Measurements from ENCODE around the gene DMGDH.
A peak's percentile ranks its signal among the peaks of the same experiment; 100 is the strongest.

Gene DMGDH

DNA sequence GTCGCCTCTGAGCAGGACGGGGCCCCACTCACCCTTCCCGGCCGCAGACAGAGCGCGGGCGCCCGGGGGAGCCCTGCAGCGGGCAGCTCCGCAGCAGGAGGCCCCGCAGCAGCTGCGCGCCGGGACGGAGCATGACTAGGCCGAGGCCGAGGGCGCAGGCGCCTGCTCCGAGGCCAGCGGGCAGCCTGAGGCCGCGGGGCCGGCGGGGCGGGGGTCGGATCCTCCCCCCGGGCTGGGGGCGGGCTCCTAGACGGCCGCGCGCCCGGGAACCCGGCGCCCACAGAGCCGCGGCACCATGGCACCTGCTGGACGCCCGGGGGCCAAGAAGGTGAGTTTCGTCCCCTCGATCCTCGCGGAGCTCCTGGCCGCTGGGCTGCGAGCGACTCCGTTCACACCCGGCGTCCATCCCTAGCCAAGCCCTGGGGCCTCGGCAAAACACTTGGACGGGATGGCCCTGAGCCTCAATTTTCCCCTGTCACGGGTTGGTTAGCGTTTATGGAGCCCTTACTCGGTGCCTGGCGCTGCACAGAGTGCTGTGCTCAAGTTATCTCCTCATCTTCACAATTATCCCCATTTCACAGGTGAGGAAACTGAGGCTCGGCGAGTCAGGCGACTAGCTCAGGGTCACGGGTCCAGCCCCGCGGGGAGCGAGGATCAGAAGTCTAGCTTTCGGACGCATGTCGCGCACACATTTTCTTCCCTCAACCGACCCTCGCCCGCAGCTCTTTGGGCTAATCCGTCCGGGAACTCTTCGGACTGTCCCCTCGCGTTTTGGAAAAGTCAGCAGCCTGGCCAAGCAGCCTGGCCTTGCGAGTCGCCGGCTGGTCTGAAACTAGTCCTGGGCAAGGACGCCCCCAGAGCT, at the start of gene DMGDH, which contains the start of gene BHMT2:
Gene DMGDH, minus strand, starts transcription at position 187 of the 862 bp plus-strand sequence. Its CDS starts 54 bp downstream, at position 133.
Gene BHMT2, plus strand, starts transcription at position 280 of the 862 bp plus-strand sequence. Its CDS starts 16 bp downstream, at position 296.
- no peak for DNase-seq

DNA sequence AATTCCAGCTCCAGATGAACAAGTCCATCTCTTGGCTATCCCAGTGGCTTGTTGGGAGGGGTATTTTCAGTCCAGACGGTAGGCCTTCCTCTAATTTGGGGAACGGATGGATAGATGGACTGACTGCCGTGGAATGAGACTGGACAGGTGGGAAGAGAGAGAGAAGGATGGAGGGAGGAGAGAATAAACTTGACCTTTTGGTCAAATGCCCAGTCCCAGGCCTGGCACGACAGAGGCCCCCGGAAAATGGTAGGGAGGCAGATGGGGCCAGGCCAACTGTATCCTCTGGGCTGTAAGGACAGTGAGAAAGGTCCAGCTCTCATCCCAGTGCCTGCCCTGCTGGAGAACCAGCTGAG, 43.2 kb upstream of the DMGDH start:
- DNase-seq: no peak

DNA sequence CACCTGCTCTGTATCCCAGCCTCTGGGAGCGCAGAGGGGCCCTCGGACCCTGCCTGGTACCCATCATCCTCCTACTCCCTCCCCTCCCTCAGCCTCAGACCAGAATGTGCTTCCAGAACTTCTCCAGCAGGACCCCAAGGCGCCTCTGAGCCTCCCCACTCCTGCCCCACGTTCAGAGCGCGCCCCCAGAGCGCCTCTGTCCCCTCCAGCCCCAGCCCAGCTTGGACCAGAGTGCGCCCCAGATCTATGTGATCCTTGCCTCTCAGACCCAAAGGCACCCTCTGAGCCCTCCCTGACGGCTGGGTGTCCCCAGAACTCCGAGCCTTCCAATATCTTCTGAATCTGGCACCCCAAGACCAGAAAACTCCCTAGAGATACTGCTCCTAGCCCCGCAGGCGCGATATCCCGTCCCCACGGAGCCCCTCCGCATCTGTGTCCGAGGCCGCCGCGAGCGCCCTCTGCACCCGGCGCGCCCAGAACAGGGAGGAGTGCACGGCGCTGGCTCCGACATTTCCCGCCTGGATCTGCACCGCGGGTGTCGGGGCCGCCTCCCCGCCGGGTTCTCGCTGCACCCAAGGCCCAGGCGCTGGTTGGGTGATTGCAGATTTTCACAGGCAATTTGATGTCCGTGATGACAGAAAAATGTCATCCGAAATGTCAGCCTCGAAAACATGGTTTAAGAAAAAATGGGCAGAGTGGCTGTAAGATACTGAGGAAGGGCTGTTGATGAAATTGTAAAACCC, 42.7 kb upstream of the DMGDH start:
- no peak for DNase-seq

DNA sequence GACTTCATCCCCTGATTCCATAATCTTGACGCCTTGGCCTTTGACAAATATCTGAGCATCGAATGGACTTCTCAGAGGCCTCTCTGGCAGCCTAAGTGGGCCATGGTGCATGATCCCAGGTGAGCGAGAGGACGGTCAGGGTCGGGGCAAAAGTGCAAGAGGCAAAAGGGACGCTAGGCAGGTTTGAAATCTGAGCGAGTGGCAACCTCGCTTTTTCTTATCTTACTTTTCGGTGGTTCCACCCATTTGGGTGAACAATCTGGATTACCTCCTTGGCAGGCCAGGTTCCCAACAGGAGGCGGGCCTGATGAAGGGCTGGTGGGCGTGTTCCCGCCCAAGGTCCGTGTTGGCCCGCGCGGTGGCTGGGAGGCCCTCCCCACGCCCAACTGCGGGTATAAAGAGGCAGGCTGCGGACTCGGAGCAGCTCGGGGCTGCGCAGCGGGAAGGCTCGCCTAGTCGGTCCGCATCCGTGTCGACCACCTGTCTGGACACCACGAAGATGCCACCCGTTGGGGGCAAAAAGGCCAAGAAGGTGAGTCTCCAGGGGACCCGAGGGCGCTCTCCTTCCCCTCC, 42.0 kb upstream of the DMGDH start, which contains the start of gene BHMT:
Gene BHMT, plus strand, starts transcription at position 423 of the 573 bp plus-strand sequence. Its CDS starts 77 bp downstream, at position 500.
- DNase-seq: no peak

DNA sequence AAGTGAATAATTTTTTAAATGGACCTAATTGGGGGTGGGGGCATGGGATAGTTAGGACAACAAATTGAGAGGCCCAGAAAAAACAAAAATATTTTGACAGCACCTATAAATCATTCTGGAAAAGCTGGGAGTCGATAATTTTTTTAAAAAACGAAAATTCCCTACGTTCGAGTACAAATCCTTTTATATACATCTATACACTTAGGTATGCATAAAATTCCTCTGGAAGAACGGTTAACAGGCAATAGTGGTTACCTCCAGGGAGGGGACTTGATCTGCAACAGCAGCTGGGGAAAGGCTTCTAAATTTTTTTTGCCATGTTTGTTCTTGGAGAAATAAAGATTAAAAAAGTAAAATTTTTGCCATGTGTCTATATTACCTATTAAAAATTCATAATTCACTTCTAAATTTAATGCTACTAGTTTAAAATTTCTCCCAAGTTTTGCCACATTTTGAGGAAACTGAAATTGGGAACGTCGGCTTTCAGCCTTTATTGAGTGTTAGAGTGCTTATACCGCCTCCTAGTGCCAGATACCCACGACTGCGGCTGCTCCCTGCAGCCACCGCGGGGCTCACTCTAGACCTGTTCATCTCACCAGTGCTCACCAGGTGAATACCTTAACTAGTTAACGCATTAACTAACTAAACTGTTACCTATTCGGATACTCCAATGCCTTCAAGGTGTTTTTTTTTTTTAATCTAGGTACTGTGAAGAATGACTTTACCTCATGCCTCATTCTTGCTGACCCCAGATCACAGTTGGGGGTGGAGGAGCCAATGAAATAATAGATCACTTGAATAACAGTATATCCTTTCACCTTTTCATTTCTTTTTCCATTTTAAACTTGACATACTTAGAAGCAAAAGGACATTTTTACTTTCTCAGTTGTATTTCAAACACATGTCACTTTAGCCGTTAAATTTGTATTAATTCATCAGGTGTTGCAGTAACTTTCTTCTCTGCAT, 40.3 kb upstream of the DMGDH start:
- DNase-seq: peak; percentile 23

GRCh38 chr5:79108792-79109191, 39.3 kb upstream of the DMGDH start:
- no peak for DNase-seq

DNA sequence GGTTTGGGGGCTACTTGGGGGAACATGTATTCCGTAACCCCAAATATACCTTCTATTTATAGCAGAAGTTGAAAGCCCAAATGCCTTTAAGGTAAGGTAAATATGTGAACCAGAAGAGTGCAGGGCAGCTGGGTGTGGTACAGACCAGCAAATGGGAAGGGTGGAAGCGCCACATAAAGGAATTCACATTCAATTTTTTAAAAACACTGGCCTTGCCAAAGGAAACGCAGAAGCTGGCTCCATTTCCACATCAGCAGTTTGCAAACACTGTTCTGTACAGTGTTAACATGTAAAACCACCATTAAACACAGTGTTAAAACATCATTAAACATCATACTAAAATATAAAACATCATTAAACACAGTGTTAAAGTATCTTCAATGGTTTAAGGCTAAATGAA, 38.6 kb upstream of the DMGDH start:
- DNase-seq: no peak

- DNase-seq: no peak
Measured at GRCh38 chr5:79107020-79107796, 37.7 kb upstream of the DMGDH start.

GRCh38 chr5:79105868-79106267, 36.4 kb upstream of the DMGDH start:
- DNase-seq: no peak

- no peak for DNase-seq
Measured at GRCh38 chr5:79093762-79094161, 24.3 kb upstream of the DMGDH start.

GRCh38 chr5:79091064-79091463, 21.6 kb upstream of the DMGDH start:
- no peak for DNase-seq

DNA sequence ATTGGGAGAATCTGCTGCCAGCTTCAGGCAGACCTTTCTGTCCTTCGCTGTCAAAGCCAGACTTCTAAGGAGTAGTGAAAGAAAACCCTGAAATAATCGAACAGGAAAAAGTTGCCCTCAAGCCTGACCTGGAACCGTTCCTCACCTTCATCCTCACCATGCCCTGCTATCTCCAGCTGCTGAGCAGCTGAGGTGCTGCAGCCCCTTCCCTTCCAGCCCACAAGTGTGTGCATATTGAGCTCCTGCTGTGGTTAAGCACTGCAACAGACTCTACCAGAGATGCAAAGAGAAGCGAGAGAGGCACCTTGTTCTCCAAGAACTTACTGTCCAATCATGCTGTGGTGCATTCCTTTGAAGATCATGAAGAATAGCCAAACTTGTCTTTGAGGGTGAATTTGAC, 19.0 kb upstream of the DMGDH start:
- no peak for DNase-seq

DNA sequence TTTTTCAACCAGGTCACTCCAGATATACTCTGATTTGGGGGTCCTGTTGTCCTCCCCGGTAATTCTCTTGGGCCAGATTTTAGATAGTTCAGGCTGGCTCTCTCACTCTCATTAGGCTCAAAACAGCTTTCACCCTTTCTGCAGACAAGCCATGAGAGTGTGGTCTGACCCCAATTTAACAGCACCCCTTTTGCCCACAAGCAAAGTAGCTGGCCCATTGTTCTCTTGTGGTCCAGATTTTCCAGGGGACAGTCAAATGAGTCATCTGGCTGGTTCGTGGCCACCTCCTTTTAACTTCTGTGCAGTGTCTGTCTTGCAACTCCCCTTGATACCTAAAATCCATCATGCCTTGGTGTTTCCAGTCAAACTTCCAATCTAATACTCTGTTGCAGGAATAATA, 16.6 kb upstream of the DMGDH start:
- DNase-seq: no peak

DNA sequence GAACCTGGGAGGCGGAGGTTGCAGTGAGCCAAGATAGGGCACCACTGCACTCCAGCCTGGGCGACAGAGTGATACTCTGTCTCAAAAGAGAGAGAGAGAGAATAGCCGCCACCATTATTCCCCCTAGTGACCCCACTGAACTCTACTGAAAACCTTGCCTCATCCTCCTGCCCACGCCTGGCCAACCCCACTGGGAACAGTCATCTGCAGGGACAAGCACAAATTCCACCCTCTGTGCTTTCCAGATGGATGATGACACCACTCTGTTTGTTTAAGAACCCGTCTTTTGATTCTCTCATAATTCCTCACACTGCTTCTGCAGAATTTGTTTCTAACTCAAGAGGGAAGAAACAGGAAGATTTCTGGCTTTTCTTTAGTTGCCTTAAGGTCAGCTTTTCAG, 12.3 kb upstream of the DMGDH start:
- no peak for DNase-seq

DNA sequence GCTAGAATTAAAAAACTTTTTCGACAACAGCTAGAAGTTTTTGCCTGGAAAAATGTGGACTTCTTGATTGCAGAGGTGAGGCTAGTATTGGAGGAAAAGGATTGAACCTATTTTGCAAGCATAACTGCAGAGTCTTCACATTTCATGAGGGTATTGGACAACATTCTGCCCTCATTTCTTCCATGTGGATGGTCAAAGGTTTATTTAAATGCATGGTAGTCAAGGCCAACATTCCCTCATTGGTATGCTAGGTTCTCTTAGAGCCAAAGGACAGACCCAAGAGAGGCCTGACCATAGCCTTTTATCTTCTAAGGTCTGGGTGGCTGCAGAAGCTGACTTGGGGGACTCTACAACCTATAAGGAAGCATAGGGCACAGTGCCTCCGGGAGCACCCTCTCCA, 11.3 kb upstream of the DMGDH start:
- no peak for DNase-seq

DNA sequence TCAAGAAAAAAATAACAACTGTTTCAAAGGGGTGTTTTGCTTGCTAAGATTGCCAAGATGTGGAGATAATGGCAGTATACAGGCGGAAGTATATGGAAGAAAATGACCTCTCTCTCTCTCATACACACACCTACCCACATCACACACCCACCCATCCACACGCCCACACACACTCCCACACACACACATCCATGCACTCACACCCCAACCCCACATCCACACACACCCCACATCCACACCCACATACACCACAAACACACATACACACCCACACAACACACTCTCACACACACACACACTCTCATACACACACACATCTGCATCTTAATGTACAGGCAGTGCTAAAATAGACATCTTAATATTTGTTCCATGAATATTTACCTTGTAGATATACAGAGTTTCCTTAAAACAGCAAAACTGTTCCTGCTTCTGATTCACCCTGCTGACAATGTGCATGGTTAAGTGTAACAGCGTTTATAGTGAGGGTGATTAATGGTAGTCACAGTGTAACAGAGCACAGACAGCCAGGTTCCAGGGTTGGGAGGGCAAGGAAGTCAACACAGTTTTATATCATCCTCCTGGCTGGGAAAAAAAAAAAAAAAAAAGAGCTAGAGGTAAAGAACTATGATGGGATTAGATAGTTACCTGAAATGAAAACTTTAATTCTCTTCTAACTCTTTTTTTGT, 8.3 kb upstream of the DMGDH start:
- no peak for DNase-seq

DNA sequence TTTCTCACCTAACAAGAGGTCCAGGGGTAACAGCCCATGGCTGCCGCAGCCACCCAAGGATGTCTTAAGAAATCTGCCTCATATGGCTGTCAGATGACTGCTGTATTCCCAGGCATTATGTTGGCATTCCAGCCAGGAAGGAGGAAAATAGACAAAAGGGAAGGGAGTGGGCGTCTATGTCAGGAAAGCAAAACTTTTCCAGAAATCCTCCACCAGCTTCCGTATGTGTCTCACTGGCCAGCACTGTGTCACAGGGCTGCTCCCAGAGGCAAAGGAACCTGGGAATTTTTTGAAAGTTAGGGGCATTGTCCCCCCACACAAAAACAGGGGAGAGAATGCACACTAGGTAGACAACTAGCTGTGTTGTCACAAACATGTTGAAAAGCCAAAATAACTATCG, 7.3 kb upstream of the DMGDH start:
- DNase-seq: no peak

GRCh38 chr5:79075646-79076426, 6.4 kb upstream of the DMGDH start:
- no peak for DNase-seq

DNA sequence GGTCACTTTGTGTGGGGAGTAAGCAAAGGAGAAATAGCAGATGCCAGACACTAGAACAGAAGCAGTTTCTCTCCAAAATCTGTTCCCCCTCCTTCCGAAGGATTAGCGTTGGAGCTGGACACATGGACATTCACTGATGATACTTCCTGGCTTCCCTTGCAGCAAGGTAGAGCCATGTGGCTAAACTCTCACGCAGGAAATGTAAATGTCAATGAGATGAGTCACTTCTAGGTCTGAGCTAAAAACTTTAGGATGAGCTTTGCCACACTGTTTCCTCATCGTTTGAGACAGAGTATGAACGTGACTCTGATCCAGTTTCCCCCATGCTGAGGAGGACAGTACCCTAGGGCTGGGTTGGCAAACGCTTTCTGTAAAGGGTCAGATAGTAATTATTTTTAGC, 5.2 kb upstream of the DMGDH start:
- no peak for DNase-seq

GRCh38 chr5:79070350-79070667, 835 bp upstream of the DMGDH start:
- no peak for DNase-seq
